SK-N-SH treated with all-trans-retinoic acid at 6 μM for 48 hours (cell line): Measurements from ENCODE around the gene PDE6B.

Experiments used
- ARNTL ChIP-seq: fragments of 450-650 bp; formaldehyde crosslinking; IDR thresholded peaks from 2 replicates; pipeline ENCODE4 v1.5.0; 2020; ENCODE audit warnings: low read depth, mild to moderate bottlenecking, moderate library complexity, borderline replicate concordance
- ESRRG ChIP-seq: fragments of 250-450 bp; sonication (Bioruptor Pico); IDR thresholded peaks from 2 replicates; pipeline ENCODE4 v1.6.1; 2021; ENCODE audit warnings: mild to moderate bottlenecking
- TOX ChIP-seq: fragments of 250-450 bp; sonication (Bioruptor Pico); IDR thresholded peaks from 2 replicates; pipeline ENCODE4 v1.8.0; 2021; ENCODE audit warnings: mild to moderate bottlenecking, moderate library complexity, borderline replicate concordance
- ZFP3 ChIP-seq: fragments of 250-450 bp; sonication (Bioruptor Pico); IDR thresholded peaks from 2 replicates; pipeline ENCODE4 v1.5.0; 2020; ENCODE audit warnings: mild to moderate bottlenecking, moderate library complexity
- ZFP30 ChIP-seq: fragments of 450-650 bp; formaldehyde crosslinking; IDR thresholded peaks from 2 replicates; pipeline ENCODE4 v1.5.0; 2022; ENCODE audit warnings: mild to moderate bottlenecking, moderate library complexity
- ZNF70 ChIP-seq: fragments of 450-650 bp; formaldehyde crosslinking; IDR thresholded peaks from 2 replicates; pipeline ENCODE4 v1.5.0; 2020; ENCODE audit warnings: mild to moderate bottlenecking, moderate library complexity

GRCh38 chr4:617644-618641 is 7.4 kb upstream of the PDE6B start:
- TF ChIP-seq ZNF70 (CRISPR knock-in tag) (no peak), ZFP3 (CRISPR knock-in tag) (no peak), ZFP30 (CRISPR knock-in tag) (no peak), ARNTL (no peak), TOX (no peak), ESRRG (CRISPR knock-in tag) (no peak)
